Fibroblast of lung (primary cell): ENCODE results near the gene SPNS3. TPM values are rescaled to one million over a fixed set of nuclear protein-coding genes. Genes with fewer than 3 reads are reported as not detected.

ENCODE experiments used
- DNase-seq, 2 donors: peaks; one replicate each; pipeline versions ENCODE4 v3.0.0 to v3.0.0-alpha.2; 2010; ENCODE audit warnings: low read depth in 2 of 2
- H2AFZ ChIP-seq: 2 replicates; pipeline ENCODE4 v1.5.1; 2012; ENCODE audit warnings: low read length, control low read depth, inconsistent platforms
- H3K27ac ChIP-seq: 2 replicates; pipeline ENCODE4 v1.5.1; 2011; ENCODE audit warnings: low read length, control low read depth; ENCODE audit not compliant: insufficient read depth
- H3K27me3 ChIP-seq: 2 replicates; pipeline ENCODE4 v1.5.1; 2011; ENCODE audit warnings: mild to moderate bottlenecking, low read length; ENCODE audit not compliant: control insufficient read depth, insufficient read depth
- H3K36me3 ChIP-seq: 2 replicates; pipeline ENCODE4 v1.5.1; 2011; ENCODE audit warnings: low read length; ENCODE audit not compliant: control insufficient read depth, insufficient read depth
- H3K4me1 ChIP-seq: 2 replicates; pipeline ENCODE4 v1.5.1; 2011; ENCODE audit warnings: low read length; ENCODE audit not compliant: control insufficient read depth, insufficient read depth; ENCODE audit errors: extremely low read depth
- H3K4me2 ChIP-seq: 2 replicates; pipeline ENCODE4 v1.5.1; 2011; ENCODE audit warnings: low read length, control low read depth; ENCODE audit not compliant: insufficient read depth; ENCODE audit errors: extremely low read depth
- H3K4me3 ChIP-seq, 4 experiments: fragments of 200-600 bp in 1 of 4; sonication (generic) in 1 of 4; replicated peaks in 1 of 4; 2 replicates each; pipeline ENCODE4 v1.5.1; 2011 to 2016; ENCODE audit warnings: low read length in 4 of 4, low read depth in 3 of 4, mild to moderate bottlenecking in 3 of 4, control low read depth in 2 of 4, inconsistent platforms in 1 of 4, mixed read lengths in 1 of 4; ENCODE audit not compliant: insufficient read depth in 1 of 4; ENCODE audit errors: control extremely low read depth in 1 of 4
- H3K79me2 ChIP-seq: 2 replicates; pipeline ENCODE4 v1.5.1; 2012; ENCODE audit warnings: mild to moderate bottlenecking, low read length, inconsistent platforms; ENCODE audit not compliant: control insufficient read depth, insufficient read depth
- H3K9ac ChIP-seq: 2 replicates; pipeline ENCODE4 v1.5.1; 2011; ENCODE audit warnings: mild to moderate bottlenecking, low read length, control low read depth; ENCODE audit not compliant: insufficient read depth
- H3K9me3 ChIP-seq: 2 replicates; pipeline ENCODE4 v1.5.1; 2012; ENCODE audit warnings: low read depth, low read length; ENCODE audit not compliant: control insufficient read depth, insufficient read depth
- H4K20me1 ChIP-seq: 2 replicates; pipeline ENCODE4 v1.5.1; 2011; ENCODE audit warnings: low read length; ENCODE audit not compliant: control insufficient read depth, insufficient read depth; ENCODE audit errors: extremely low read depth
- EZH2 ChIP-seq: IDR thresholded peaks from 2 replicates; pipeline ENCODE4 v1.5.1; 2012; ENCODE audit warnings: low read length, control low read depth, mild to moderate bottlenecking; ENCODE audit errors: missing control alignments
- polyA plus RNA-seq, 2 donors: library from polyadenylated mRNA; depleted of rRNA in 1 of 2; stranded (reverse) in 1 of 2; unstranded in 1 of 2; fragments of >200 nt; gene quantifications; 2 replicates each; pipeline ENCODE4 v1.2.1, GENCODE V29; 2011 to 2012; ENCODE audit warnings: missing spikeins in 1 of 2
- total RNA-seq: library from RNA; depleted of rRNA; stranded (reverse); fragments of >200 nt; gene quantifications from 2 replicates; pipeline ENCODE4 v1.2.1, GENCODE V29; 2014
- TF ChIP-seq, protein P1 (sequence below), 2 donors: IDR thresholded peaks in 1 of 2; conservative IDR thresholded peaks in 1 of 2; 1 replicate in 1 of 2; 2 replicates in 1 of 2; pipeline ENCODE4 v1.5.1; 2011 to 2012; ENCODE audit warnings: low read length in 2 of 2, control low read depth in 1 of 2, inconsistent platforms in 1 of 2, low read depth in 1 of 2, mild to moderate bottlenecking in 1 of 2

SPNS3 gene
- total and polyA plus RNA-seq, 2 donors (not counting 1 experiment from before 2014, with no cell fraction given): not detected

DNA sequence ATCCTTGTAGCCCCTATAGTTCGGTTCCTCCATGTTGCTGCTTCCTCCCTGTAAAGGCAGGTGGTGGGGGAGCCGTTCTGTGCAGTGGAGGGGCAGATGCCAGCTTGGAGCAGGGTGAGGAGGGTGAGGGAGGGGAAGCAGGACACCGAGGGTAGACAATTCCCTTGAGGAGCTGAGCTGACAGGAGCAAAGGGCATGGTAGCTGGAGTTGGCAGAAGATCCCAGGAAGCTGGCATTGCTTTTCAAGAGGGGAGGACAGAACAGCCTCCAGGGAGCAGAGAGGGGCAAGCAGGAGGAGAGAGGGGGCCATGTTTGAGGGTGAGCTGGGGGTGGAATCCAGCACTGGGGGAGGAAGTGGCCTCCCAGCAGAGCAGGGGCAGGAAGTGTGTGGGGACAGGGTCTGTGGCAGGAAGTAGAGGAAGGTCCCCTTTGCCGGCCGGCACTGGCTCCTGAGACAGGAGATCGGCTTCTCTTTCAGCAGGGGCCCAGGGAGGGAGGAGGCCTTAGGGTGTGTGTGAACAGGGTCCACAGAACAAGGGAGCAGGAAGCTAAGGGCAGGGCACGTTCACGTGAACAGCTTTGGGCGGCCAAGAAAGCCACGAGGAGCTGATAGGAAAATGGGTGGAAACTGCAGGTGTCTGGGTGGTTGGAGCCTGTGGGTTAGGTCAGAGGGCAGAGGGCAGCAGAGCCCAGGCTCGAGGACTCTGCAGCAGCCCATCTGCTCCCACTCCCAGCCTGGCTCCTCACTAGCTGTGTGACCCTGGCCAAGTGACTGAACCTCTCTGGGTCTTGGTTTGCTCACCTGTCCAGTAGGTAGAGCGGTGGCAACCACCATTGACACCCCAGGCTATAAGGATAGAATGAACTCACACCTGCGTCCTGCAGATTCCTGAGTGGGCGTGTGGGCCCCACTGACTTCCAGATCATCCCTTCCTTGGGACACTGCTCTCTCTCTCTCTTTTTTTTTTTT, 47.5 kb downstream of the SPNS3 start:
- TF ChIP-seq, protein P1, sequence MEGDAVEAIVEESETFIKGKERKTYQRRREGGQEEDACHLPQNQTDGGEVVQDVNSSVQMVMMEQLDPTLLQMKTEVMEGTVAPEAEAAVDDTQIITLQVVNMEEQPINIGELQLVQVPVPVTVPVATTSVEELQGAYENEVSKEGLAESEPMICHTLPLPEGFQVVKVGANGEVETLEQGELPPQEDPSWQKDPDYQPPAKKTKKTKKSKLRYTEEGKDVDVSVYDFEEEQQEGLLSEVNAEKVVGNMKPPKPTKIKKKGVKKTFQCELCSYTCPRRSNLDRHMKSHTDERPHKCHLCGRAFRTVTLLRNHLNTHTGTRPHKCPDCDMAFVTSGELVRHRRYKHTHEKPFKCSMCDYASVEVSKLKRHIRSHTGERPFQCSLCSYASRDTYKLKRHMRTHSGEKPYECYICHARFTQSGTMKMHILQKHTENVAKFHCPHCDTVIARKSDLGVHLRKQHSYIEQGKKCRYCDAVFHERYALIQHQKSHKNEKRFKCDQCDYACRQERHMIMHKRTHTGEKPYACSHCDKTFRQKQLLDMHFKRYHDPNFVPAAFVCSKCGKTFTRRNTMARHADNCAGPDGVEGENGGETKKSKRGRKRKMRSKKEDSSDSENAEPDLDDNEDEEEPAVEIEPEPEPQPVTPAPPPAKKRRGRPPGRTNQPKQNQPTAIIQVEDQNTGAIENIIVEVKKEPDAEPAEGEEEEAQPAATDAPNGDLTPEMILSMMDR (conservative IDR thresholded peaks at IDR 0.05 in 1 of 2, IDR thresholded peaks at IDR 0.05 in 1 of 2; ENCODE audit: low read depth in 1 of 2, low read length in 2 of 2): no peak
- TF ChIP-seq EZH2: no peak
- Histone ChIP-seq H3K4me2 (no peak overlapping the region), H3K9ac (no peak overlapping the region), H3K4me3 (no peak overlapping the region), H2AFZ (no peak overlapping the region), H4K20me1 (no peaks in the 10 kb centered on the region), H3K79me2 (no peaks in the 10 kb centered on the region), H3K4me1 (no peaks in the 10 kb centered on the region), H3K9me3 (no peaks in the 10 kb centered on the region), H3K27me3 (no peaks in the 10 kb centered on the region), H3K36me3 (no peaks in the 10 kb centered on the region), H3K27ac (no peak overlapping the region)
- no peak for DNase-seq

DNA sequence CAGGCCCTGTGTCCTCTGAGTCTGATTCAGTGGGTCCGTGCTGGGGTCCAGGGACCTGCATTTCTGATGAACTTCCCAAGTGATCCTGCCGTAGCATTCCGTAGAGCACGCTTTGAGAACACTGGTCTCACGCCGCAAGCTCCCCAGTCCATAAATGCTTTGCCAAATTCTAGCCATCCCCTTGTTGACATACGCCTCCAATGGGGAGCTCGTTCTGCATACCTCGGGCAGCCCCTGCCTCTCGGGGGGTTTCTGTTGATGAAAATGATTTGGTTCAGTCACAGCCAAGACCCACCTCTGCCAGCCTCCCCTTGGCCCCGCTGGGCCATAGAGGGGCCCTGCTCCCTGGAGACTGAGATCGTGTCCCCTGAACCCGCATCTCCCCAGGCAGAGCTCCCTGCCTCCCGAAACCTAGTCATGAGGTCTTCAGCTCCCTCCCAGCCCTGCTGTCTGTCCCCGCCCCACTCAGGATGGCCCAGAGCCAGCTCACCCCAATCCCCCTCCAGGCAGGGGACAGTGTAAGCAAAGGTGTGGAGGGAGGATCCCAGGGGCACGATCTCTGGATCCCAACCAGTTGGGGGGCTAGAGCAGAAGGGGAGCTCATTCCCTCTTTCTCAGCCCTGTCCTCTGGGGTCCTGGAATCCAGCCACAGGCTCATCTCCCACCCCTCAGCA, 48.7 kb downstream of the SPNS3 start:
- Histone ChIP-seq H3K9me3 (no peaks in the 10 kb centered on the region), H4K20me1 (no peaks in the 10 kb centered on the region), H3K4me1 (no peaks in the 10 kb centered on the region), H3K36me3 (no peaks in the 10 kb centered on the region), H3K79me2 (no peaks in the 10 kb centered on the region), H3K4me3 (no peak overlapping the region), H3K9ac (no peak overlapping the region), H3K27ac (no peak overlapping the region), H3K4me2 (no peak overlapping the region), H2AFZ (no peak overlapping the region), H3K27me3 (no peaks in the 10 kb centered on the region)
- TF ChIP-seq EZH2: no peak
- TF ChIP-seq, protein P1 (conservative IDR thresholded peaks at IDR 0.05 in 1 of 2, IDR thresholded peaks at IDR 0.05 in 1 of 2; ENCODE audit: low read depth in 1 of 2, low read length in 2 of 2): no peak
- no peak for DNase-seq

DNA sequence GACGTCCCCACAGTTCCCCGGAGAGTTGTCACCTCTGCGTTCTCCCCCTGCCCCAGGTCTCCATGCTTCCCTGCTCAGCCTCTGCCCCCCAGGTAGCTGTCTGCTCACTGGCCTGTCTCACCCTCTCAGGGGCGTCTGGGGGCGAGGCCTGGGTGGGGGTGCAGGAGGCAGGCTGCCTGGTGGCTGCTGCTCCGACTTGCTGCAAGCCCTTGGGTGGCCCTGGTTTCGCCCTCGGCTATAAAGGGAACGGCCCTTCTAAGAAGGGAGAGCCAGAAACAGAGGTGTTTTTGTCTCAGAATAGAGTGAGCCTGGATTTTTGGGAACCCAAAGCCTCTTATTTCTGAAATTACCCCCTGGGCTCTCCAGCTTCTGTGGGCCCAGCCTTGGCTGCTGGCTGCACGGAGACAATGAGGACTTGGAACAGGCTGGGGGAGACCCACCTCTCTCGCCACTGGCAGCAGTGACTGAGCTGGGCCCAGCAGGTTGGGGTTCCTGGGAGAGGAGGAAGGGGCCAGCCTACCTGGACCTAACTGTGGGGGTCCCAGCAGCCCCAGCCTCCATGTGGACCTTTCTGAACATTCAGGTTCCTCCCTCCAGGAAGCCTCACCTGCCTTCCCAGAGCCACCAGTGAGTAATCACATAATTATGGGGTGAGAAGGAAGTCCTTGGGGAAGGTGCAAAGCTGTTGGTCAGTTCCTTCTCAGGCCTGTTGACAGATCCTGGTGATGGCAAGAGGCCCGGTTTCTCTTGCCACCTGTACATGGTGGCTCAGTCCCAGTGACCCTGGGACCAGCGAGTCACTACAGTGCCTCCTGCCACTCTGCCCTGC, 49.5 kb downstream of the SPNS3 start:
- Histone ChIP-seq H4K20me1 (no peaks in the 10 kb centered on the region), H3K36me3 (no peaks in the 10 kb centered on the region), H3K27ac (no peak overlapping the region), H3K9ac (no peak overlapping the region), H3K9me3 (no peaks in the 10 kb centered on the region), H2AFZ (no peak overlapping the region), H3K4me1 (no peaks in the 10 kb centered on the region), H3K27me3 (no peaks in the 10 kb centered on the region), H3K4me2 (no peak overlapping the region), H3K79me2 (no peaks in the 10 kb centered on the region), H3K4me3 (no peak overlapping the region)
- peak in 1 of 2 donors; percentile 26 for DNase-seq
- TF ChIP-seq, protein P1 (conservative IDR thresholded peaks at IDR 0.05 in 1 of 2, IDR thresholded peaks at IDR 0.05 in 1 of 2; ENCODE audit: low read depth in 1 of 2, low read length in 2 of 2): no peak
- TF ChIP-seq EZH2: no peak
